Vagina (tissue), 2 donors: ENCODE data around the gene BEND4.

Experiments
- CTCF ChIP-seq, 3 experiments: fragments of 450-650 bp in 2 of 3; fragments of 200-600 bp in 1 of 3; sonication (generic) in 1 of 3; IDR thresholded peaks; one replicate each; pipeline ENCODE4 v1.5.1; 2017 to 2019; ENCODE audit warnings: antibody characterized with exemption in 3 of 3, mild to moderate bottlenecking in 2 of 3, moderate library complexity in 2 of 3
- POLR2A ChIP-seq, 2 donors: fragments of 450-650 bp; IDR thresholded peaks; one replicate each; pipeline ENCODE4 v1.6.1; 2017; ENCODE audit warnings: antibody characterized with exemption in 2 of 2, mild to moderate bottlenecking in 2 of 2, moderate library complexity in 2 of 2
- POLR2AphosphoS5 ChIP-seq, 2 donors: sonication (generic); formaldehyde crosslinking; IDR thresholded peaks; one replicate each; pipeline ENCODE4 v1.9.0; 2017; ENCODE audit warnings: antibody characterized with exemption in 2 of 2, mild to moderate bottlenecking in 2 of 2, low read depth in 1 of 2; ENCODE audit not compliant: insufficient read depth in 1 of 2

- TF ChIP-seq CTCF (IDR thresholded peaks at IDR 0.05) (no peak), POLR2A (IDR thresholded peaks at IDR 0.05) (no peak), POLR2AphosphoS5 (IDR thresholded peaks at IDR 0.05; ENCODE audit: insufficient read depth in 1 of 2, low read depth in 1 of 2) (no peak)
These were observed 15.3 kb upstream of the BEND4 start for GRCh38 chr4:42167709-42168108.
